GM13977 (cell line): ENCODE results near the gene PPP1R3G.

ENCODE experiments used
- DNase-seq: peaks from one replicate; pipeline ENCODE4 v3.0.0; 2012; ENCODE audit warnings: low spot score
- CTCF ChIP-seq: IDR thresholded peaks from 2 replicates; pipeline ENCODE4 v1.5.1; 2012; ENCODE audit warnings: mild to moderate bottlenecking, control low read depth; ENCODE audit not compliant: insufficient read depth; ENCODE audit errors: extremely low read depth, missing control alignments
- in situ Hi-C: fragments of 300-500 bp; cut with MboI; formaldehyde crosslinking; loops from one replicate; pipeline ENCODE4 v1.12.0; 2022; ENCODE audit warnings: low sequenced_read_pairs, low pct_unique_long_range_greater_than_20kb, mixed read lengths, inconsistent platforms; ENCODE audit not compliant: unreplicated experiment

Gene PPP1R3G

GRCh38 chr6:5091210-5092069, 6.3 kb downstream of the PPP1R3G start:
- peak; percentile 36 for DNase-seq
- in situ Hi-C loops, result no loop called here
- TF ChIP-seq CTCF, result no peak

- in situ Hi-C loops, result no loop called here
- TF ChIP-seq CTCF, result no peak
- DNase-seq, result no peak
Measured at GRCh38 chr6:5093231-5094015, 8.3 kb downstream of the PPP1R3G start.

GRCh38 chr6:5094327-5094726, 9.2 kb downstream of the PPP1R3G start:
- TF ChIP-seq CTCF, result no peak
- no peak for DNase-seq
- in situ Hi-C loops, result no loop called here

GRCh38 chr6:5095236-5095635, 10.1 kb downstream of the PPP1R3G start:
- in situ Hi-C loops, result no loop called here
- DNase-seq, result peak; percentile 68
- no peak for TF ChIP-seq CTCF

DNA sequence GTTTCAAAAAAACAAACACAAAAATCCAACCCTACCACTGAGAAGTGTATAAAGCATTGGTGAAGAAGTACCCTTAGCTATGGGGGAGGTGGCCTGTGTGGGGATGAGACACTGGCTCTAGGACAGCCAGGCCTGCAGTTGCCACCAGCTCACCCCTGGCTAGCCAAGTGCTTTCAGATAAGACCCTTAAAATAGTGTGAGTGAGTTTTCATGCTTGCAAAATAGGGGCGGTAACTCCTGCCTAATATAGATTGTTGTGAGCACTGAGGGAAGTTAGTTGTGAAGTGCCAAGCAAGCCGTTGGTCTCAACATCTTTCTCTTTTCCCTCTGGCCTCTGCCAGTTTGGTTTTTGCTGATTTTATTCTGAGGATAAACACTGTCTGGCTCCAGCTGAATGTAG, 11.3 kb downstream of the PPP1R3G start:
- no peak for DNase-seq
- in situ Hi-C loops, result no loop called here
- TF ChIP-seq CTCF, result no peak

- no peak for DNase-seq
- no peak for TF ChIP-seq CTCF
- in situ Hi-C loops, result no loop called here
Measured at GRCh38 chr6:5098501-5099270, 13.5 kb downstream of the PPP1R3G start.
